GM23248 (cell line): ENCODE results near the gene ABTB1.

Experiments used
- EZH2 ChIP-seq: fragments of 200-600 bp; sonication (generic); IDR thresholded peaks from 2 replicates; pipeline ENCODE4 v1.6.1; 2018; ENCODE audit warnings: antibody characterized with exemption, mild to moderate bottlenecking; ENCODE audit not compliant: insufficient read depth, poor library complexity, severe bottlenecking
- EZH2phosphoT487 ChIP-seq: fragments of 200-600 bp; sonication (generic); IDR thresholded peaks from 2 replicates; pipeline ENCODE4 v1.6.1; 2018; ENCODE audit warnings: antibody characterized with exemption, moderate library complexity, mild to moderate bottlenecking, low read depth; ENCODE audit not compliant: insufficient read depth

DNA sequence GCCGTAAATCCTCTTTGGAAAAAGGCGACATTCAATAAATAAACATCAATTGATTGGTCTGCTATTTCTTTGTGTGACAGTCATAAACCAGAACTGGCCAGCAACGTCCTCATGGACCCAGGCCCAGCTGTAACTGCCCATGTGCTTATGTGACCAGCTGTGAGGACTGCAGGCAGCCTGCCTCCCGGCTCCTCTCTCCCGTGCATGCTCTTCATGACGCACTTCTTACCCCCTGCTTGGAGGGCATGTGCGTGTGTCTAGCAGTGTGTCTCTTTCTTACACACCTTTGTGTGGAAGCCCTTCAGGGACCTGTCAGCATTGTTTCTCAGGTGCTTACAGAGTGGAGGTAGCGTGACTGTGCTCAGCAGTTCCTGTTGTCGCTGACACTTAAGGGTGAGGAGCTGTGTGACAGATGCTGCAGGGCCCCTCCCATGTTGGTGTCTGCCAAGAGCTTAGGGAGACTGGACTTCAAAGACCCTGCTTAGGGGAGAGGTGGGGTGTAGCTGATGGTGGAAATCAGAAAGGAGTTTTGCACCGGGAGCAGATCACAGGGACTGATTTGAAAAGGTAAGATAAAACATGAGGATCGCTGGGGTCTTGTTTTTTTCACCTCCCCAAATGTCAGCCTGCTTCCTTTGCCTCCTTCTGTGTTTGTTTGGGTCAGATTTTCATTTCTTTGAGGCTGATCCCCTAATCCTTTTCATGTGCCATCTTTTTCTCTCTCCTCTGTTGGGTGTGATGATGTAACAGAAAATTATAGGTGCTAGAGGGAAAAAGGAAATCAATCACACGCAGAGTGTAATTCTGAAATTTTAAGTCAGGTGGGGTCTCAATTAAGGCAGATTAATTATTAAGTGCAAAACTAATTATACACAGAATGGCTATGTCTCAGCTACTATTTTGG, 41.7 kb upstream of the ABTB1 start:
- TF ChIP-seq EZH2, result no peak
- TF ChIP-seq EZH2phosphoT487, result no peak
